ENCODE results near the gene FRK. TPM values are rescaled to one million over a fixed set of nuclear protein-coding genes. Genes with fewer than 3 reads are reported as not detected.

Gene FRK
- total RNA-seq, 4 donors from 2014 or later, result 0.24 to 1.9 (median 1.5) TPM

GRCh38 chr6:116036075-116036773 is 24.5 kb downstream of the FRK start:
- no peak for TF ChIP-seq CTCF (IDR thresholded peaks at IDR 0.05)
- DNase-seq (ENCODE audit: low spot score) (no peak), ATAC-seq (ENCODE audit: low FRiP score) (no peak)

- ATAC-seq (ENCODE audit: low FRiP score) (no peak), DNase-seq (ENCODE audit: low spot score) (no peak)
- no peak for TF ChIP-seq CTCF (IDR thresholded peaks at IDR 0.05)
Observed at GRCh38 chr6:116035616-116036015, 25.1 kb downstream of the FRK start.

GRCh38 chr6:116034327-116034726 is 26.4 kb downstream of the FRK start:
- DNase-seq (ENCODE audit: low spot score), result no peak
- TF ChIP-seq CTCF (IDR thresholded peaks at IDR 0.05), result no peak
- peak; percentile 55 for ATAC-seq (ENCODE audit: low FRiP score)

- DNase-seq (ENCODE audit: low spot score) (no peak), ATAC-seq (ENCODE audit: low FRiP score) (no peak)
- TF ChIP-seq CTCF (IDR thresholded peaks at IDR 0.05), result no peak
Observed at GRCh38 chr6:116033687-116034303, 26.9 kb downstream of the FRK start.

- TF ChIP-seq CTCF (IDR thresholded peaks at IDR 0.05), result no peak
- no peak for ATAC-seq (ENCODE audit: low FRiP score)
Observed at GRCh38 chr6:116030770-116031169, 29.9 kb downstream of the FRK start.

GRCh38 chr6:116029535-116029934 is 31.2 kb downstream of the FRK start:
- DNase-seq (ENCODE audit: low spot score) (no peak), ATAC-seq (ENCODE audit: low FRiP score) (no peak)
- no peak for TF ChIP-seq CTCF (IDR thresholded peaks at IDR 0.05)

More at GRCh38 chr6:116030770-116031169, 29.9 kb downstream of the FRK start:
- DNase-seq (ENCODE audit: low spot score), result no peak

GRCh38 chr6:116028233-116028632 is 32.5 kb downstream of the FRK start:
- no peak for TF ChIP-seq CTCF (IDR thresholded peaks at IDR 0.05)

More at GRCh38 chr6:116028233-116028632, 32.5 kb downstream of the FRK start:
- ATAC-seq (ENCODE audit: low FRiP score) (no peak), DNase-seq (ENCODE audit: low spot score) (no peak)

Measured in omental fat pad (tissue), 4 donors.